HG02588 (cell line): ENCODE results near the gene TP53I3.
"Not testable (repeated sequence)": the region's sequence is repeated elsewhere in the genome, so short reads cannot be mapped to it uniquely, and the experiment has no call there.

Experiments
- ATAC-seq: cut with Tn5 transposase; IDR thresholded peaks from one replicate; pipeline ENCODE4 v1.9.1; 2021; ENCODE audit warnings: mild to moderate bottlenecking, moderate library complexity; ENCODE audit not compliant: unreplicated experiment

TP53I3 gene

GRCh38 chr2:24055750-24056149 is 28.9 kb downstream of the TP53I3 start:
- ATAC-seq = no peak

- ATAC-seq = no peak
These were observed 30.1 kb downstream of the TP53I3 start for GRCh38 chr2:24054366-24055010.

- no peak for ATAC-seq
These were observed 31.7 kb downstream of the TP53I3 start for GRCh38 chr2:24052951-24053350.

- no peak for ATAC-seq
These were observed 32.8 kb downstream of the TP53I3 start for GRCh38 chr2:24051833-24052232.

- ATAC-seq = no peak
These were observed 34.3 kb downstream of the TP53I3 start for GRCh38 chr2:24050041-24050979.

GRCh38 chr2:24049485-24050021 is 35.1 kb downstream of the TP53I3 start, which contains the start of gene FKBP1B:
FKBP1B (plus strand) TSS chr2:24049741; CDS start chr2:24049850, 109 bp downstream.
- ATAC-seq = no peak

GRCh38 chr2:24048769-24049484 is 35.7 kb downstream of the TP53I3 start:
- ATAC-seq = no peak

- ATAC-seq = peak; percentile 1
These were observed 37.0 kb downstream of the TP53I3 start for GRCh38 chr2:24047703-24048033.

- peak; percentile 98 for ATAC-seq
These were observed 37.5 kb downstream of the TP53I3 start, which contains the start of gene WDCP for GRCh38 chr2:24046930-24047702. WDCP (minus strand) TSS chr2:24047391; CDS start chr2:24039494, 7,897 bp downstream.

- ATAC-seq = no peak
These were observed 38.1 kb downstream of the TP53I3 start for GRCh38 chr2:24046599-24046929.

- ATAC-seq = no peak
These were observed 38.8 kb downstream of the TP53I3 start for GRCh38 chr2:24045511-24046508.

GRCh38 chr2:24043133-24043532 is 41.5 kb downstream of the TP53I3 start:
- ATAC-seq = not testable (repeated sequence)

- no peak for ATAC-seq
These were observed 44.1 kb downstream of the TP53I3 start for GRCh38 chr2:24040511-24040910.

GRCh38 chr2:24038786-24039499 is 45.7 kb downstream of the TP53I3 start:
- no peak for ATAC-seq
